GM18505 (cell line): Measurements from ENCODE around the gene CBX6.

Source experiments
- ATAC-seq: cut with Tn5 transposase; IDR thresholded peaks from one replicate; pipeline ENCODE4 v1.9.1; 2021; ENCODE audit not compliant: unreplicated experiment
- POLR2A ChIP-seq: IDR thresholded peaks from 4 replicates; pipeline ENCODE4 v1.6.1; 2011; ENCODE audit warnings: borderline replicate concordance; ENCODE audit not compliant: insufficient read depth, insufficient read length; ENCODE audit errors: extremely low read depth

CBX6 gene

DNA sequence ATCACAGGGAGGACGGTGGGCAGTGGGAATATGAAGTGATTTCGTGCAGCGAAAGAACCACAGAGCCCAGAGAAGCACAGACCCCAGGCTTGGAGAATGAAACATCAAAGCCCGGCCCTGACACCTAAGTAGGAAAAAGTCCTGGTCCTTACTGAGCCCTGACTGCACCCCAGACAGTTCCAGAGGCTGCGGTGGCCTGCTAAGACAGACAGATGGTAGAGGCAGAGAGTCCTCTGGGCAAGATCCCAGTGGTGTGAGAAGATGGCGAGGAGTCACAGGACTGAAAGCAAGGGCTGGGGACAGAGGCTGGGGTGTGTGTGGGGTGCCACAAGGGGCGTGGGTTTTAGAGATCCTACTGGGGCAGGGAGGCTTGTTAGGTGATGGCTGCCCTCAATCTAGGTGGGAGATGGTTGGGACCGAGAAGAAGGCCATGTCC, 3.7 kb downstream of the CBX6 start:
- ATAC-seq: no peak
- TF ChIP-seq POLR2A: no peak

DNA sequence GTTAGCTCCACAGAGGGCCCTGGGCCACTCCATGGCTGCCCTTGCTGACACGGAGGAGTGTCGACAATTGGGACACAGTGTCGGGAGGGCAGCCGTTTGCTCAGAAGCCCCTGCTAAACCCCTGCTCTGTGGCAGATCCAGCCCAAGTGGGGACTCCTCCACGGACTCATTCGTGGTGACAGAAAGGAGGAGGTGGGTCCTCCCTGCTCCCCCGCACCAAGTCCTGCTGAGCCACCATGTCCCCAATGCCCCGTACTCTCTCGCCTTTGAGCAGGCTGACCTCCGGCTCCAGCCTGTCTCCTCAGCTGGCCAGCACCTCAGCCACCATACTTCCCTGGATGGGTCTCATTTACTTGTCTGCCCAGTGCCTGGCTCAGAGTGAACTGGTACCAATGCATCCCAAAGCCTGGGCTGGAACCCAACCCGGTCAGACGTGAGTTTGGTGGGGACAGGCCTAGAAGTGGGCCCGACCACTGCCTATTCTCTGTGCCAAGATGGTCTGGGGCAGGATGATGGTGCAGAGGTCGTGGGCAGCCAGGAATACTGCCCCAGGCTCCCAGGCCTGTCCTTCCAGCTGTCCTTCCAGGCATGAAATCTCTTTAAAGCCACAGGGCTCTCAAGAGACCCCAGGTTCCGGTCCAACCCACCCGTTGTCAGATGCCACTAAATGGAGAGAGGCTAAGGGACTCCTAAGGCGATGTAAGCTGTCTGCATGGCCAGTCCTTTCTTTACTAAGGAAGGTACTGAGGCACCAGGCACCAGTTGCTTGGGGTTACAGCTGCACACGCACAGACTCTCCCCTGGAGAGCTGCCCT, 4.3 kb downstream of the CBX6 start:
- TF ChIP-seq POLR2A: peak; percentile 7
- ATAC-seq: no peak

- ATAC-seq: no peak
- no peak for TF ChIP-seq POLR2A
These were observed 4.9 kb downstream of the CBX6 start for GRCh38 chr22:38867124-38867455.

DNA sequence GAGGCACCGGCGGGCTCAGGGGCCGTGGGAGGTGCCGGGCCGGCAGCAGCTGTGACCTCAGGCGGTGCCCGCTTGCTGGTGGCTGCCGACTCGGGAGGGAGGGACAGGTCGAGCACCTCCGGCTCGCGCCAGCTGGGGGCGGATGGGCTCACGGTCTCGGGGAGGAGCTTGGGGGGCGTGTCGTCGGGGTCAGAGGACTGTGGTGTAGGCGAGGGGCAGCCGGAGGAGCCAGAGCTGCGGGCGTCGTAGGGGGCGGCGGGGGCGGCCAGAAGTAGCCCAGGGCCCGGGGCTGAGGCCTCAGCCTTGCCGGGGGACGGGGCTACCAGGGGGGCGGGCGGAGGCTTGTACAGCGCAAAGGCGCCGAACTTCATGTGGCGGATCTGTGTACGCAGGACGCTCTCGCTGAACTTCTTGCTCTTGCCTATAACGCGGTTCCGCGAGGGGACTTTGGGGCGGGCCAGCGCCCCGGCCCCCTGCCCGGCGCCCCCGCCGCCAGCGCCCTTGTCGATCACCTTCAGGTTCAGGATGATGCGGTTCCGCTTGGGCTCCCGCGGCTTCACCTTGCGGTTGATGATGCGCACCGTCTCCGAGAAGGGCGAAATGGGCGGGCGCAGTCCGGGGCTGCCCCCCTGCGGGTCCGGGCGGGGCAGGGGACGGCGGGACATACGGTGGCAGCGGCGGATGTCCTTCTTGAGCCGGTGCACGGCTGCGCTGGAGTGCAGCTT, 5.5 kb downstream of the CBX6 start:
- no peak for TF ChIP-seq POLR2A
- ATAC-seq: no peak

GRCh38 chr22:38866024-38866398, 6.0 kb downstream of the CBX6 start:
- no peak for TF ChIP-seq POLR2A
- no peak for ATAC-seq

DNA sequence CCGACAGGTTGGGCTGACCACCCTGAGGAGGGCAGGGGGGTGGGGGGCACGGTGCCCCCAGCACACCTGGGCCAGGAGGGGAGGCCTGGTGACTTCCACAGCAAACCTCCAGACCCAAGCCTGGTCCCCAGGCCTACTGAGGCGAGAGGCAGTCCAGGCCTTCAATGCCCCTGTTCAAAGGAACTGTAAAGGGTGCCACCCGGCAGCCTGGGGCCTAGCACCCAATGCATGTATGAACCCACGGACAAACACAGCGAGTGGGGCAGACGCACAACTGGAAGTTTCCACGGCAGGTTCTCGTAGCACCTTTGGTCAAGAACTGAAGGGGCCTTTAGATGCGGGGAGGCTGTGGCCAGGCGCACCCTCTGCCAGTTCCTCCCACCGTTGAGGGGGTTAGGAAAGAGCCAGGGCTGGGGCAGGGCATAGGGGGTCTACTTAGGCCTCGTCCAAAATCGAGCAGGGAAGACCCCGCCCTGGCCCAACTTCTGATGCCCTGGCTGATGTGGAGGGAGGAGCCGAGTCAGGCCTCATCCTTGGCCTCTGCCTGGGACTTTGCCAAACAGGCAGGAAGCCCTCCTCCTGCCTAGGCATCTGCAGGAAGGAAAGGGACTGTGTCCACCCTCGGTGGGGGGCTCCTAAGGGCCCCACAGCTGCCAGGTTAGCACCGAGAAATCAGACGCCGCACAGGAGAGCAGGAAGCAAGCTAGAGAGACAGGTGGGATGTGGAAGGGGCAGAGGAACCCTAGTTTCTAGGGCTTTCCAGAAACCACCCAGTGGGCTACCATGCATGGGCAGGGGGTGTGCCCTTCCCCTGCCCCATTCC, 6.6 kb downstream of the CBX6 start:
- ATAC-seq: no peak
- no peak for TF ChIP-seq POLR2A

DNA sequence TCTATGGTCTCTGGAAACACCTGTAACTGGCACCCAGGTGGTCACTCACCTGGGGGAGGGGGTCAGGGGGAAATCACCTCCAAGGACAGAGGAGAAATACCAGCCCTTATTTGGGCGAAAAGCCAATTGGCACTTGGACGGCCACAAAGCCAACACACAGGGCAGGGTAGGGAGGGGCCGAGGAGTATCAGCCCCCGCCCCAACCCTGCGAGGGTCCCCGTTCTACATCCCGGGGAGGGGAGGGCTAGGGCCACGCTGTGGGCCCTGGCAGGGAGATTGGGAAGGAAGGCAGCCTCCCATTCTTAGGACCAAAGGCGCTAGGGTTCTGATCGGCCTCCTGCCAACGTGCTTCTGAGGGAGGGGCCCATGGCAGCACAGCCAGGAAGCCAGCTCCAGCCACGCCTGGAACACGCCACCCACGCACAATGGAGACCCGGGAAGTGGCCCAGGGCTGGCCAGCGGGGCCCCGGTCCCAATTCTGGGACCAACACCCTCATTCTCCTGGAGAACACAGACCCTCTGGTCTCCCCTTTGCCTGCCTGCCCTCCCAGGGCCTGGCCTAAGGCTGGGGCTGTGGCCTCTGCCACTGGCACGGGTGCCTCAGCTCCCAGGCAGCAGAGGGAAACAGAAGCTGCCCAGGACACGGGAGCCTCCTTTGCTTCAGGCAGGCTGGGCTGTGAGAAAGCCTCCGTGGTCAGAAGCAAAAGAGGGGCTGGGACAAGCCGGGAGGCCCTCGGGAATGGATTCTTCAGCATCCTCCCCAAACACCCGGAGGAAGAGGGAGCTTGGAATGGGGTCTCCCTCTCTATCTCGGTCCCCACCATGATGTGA, 7.4 kb downstream of the CBX6 start:
- TF ChIP-seq POLR2A: no peak
- ATAC-seq: no peak

- ATAC-seq: no peak
- TF ChIP-seq POLR2A: peak; percentile 28
These were observed 8.4 kb downstream of the CBX6 start for GRCh38 chr22:38863531-38864131.

- peak; percentile 11 for TF ChIP-seq POLR2A
- no peak for ATAC-seq
These were observed 9.4 kb downstream of the CBX6 start for GRCh38 chr22:38862375-38863329.

DNA sequence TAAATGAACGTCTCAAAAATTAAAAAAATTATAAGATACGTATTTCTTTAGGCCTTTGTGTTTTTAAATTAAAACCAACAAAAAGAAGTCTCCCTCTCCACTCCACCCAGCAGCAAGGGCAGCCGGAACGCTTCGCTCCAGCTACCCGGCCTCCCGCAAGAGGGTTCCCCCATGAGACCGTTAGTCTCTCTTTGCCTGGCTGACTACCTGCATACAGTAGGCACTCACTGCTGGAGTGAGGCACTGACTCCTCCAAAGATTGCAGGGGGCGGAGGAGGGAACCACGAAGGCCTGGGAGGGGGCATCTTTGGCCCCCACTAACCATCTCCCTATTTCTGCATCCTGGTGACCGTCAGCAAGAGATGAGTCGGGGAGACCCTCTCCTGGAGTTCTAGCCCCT, 10.1 kb downstream of the CBX6 start:
- no peak for ATAC-seq
- TF ChIP-seq POLR2A: no peak

- no peak for ATAC-seq
- TF ChIP-seq POLR2A: peak; percentile 25
These were observed 10.7 kb downstream of the CBX6 start for GRCh38 chr22:38861170-38861876.
